Stimulated activated CD4-positive, alpha-beta T cell treated with anti-CD3 and anti-CD28 coated beads, Interleukin-2, amount 100 ng/mL, for 4 hours (primary cell): ENCODE measurements around the gene PLCB4.

ENCODE experiments used
- DNase-seq: peaks from one replicate; pipeline ENCODE4 v3.0.0-alpha.2; 2020; ENCODE audit warnings: low read depth

The PLCB4 gene

GRCh38 chr20:9523636-9524035 lies 454.7 kb downstream of the PLCB4 start:
- no peak for DNase-seq
